DMS53 (cell line): ENCODE measurements around the gene FSTL1.
A peak's percentile ranks its signal among the peaks of the same experiment; 100 is the strongest.

Source experiments
- DNase-seq: peaks from one replicate; lab custom pipeline; 2025; lab: John Stamatoyannopoulos, UW

The FSTL1 gene

DNA sequence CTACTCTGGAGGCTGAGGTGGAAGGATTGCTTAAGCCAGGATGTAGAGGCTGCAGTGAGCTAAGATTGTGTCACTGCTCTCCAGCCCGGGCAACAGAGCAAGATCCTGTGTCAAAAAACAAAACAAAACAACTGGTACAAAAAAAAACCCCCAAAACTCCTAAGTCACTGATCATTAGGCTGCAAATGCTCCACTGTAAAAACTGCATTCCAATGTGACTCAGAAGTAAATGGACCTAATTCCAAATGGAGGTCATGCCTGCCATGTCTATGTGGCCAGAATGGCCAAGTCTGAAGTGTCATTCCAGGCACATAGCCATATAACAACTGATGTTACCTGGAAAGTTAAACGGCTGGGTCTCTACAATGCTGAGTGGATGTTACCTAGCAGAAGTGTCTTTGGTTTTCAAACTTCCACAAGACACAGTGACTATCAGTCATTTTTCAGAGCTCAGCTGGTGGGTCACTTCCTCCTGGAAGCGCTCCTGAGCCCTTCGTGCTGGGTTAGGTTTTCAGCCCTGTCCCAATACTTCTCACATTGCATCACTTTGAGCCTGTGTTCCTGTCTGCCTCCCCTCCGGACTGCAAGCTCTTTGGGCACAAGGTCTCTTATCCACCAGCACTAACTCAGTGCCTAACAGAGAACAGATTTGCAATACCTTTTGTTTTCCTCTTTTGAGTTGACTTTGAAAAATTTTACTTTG, 10.6 kb downstream of the FSTL1 start:
- no peak for DNase-seq

DNA sequence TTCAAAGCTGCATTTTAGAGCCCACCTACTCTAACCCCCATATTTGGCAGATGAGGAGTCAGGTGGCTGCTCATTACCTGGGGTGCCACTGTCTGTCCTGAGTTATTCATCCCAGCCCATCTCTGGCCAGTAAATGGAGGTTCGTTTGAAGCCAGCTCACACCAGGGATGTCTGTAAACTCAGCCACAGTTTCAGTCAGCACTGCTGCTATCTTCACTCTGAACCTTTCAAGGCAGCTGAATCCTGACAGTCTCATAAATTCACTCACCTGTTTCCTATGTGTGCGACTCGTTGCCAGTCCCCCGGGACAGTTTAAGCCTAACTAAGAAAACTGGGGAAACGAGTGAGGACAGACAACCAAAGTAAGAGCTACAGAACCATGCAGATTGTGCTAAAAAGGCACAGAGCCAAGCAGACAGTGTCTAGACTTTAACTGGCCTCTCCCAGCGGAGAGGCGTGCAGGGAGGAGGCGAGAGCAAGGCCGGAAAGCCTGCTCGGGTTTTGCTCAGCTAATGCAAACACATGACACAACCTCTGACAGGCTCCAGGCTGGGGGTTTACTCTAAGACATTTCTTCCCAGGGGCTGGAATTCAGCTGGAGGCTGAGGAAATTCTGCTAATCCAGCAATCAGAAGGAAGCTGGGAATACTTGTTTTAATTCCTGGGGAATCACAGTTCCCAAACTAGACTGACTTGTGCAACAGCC, 12.0 kb downstream of the FSTL1 start:
- no peak for DNase-seq

- no peak for DNase-seq
These were observed 12.6 kb downstream of the FSTL1 start for GRCh38 chr3:120438216-120438615.

- DNase-seq: no peak
These were observed 13.2 kb downstream of the FSTL1 start for GRCh38 chr3:120437559-120437958.

- no peak for DNase-seq
These were observed 14.2 kb downstream of the FSTL1 start for GRCh38 chr3:120436523-120437050.

DNA sequence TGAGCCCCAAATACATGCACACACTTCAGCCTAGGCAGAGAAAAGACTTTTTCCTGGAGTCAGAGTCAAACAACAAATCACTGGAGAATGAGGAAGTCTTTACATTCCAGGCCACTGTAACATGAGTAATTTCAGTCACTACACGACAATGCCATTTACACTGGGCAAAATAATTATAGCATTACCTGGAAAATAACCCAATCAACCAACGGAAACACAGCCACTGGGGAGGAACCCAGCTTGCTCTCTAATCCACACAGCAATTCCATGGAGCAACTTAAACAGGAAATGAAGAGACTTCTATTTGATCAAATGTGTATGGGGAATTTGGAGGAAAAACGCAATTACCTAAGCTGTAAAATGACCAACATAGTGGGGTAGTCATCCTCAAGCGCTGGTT, 15.2 kb downstream of the FSTL1 start:
- DNase-seq: peak; percentile 20

DNA sequence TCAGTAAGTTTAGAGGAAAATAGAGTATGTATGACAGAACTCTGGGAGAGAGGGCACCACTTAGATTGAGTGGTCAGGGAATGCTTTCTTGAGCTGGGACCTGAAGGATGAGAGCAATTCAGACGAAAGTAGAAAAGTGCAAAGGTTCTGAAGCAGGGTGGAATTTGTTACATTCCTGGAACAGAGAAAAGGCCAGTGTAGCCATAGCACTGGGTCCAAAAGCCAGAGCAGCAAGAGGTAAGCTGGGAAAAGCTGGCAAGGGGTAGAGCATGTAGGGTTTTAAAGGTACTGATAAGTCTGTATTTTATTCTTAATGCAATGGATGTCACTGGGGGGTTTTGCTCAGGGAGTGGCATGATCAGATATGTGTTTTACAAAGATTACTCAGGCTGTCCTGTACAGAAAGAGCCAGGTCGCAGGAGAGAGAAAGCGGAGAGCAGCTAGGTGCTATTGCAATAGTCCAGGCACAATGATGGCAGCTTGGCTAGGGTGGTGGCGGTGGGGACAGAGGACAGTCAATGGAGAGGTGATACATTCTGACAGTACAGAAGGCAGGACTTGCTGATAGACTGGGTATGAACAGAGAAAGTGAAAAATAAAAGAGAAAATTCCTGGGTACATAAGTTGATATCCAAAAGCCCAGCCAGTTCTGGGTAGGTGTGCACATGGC, 17.0 kb downstream of the FSTL1 start:
- DNase-seq: no peak

DNA sequence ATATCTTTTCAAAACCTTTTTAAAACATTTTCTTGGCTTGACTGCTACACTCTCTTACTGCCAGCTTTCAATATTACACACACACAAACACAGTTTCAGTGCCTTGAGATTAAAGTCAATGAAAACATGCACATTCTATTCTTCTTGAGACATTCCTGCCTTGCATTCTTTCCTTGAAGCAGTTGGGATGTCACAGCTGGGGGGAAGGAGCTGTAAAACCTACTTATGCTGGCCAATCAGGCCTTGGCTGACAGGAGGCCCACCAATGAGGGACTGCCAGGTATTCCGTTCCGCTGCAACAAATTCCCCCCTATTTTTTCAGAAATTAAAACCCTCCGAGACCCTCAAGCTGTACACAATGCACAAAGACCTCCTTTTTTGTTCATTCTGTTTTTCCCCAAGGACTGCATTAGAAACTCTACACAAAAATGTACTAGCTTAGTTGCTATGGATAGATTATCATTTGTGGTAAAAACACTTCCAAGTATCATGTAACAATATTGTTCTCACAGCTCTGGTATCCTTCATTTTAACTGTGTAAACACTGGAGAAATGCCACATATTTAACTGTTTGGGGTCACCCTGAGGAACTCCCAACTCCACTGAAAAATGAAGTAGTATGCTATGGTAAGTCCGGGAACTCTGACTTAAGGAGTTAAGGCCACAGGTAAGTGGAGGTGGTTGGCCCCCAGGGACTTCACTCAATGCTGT, 18.5 kb downstream of the FSTL1 start:
- no peak for DNase-seq

DNA sequence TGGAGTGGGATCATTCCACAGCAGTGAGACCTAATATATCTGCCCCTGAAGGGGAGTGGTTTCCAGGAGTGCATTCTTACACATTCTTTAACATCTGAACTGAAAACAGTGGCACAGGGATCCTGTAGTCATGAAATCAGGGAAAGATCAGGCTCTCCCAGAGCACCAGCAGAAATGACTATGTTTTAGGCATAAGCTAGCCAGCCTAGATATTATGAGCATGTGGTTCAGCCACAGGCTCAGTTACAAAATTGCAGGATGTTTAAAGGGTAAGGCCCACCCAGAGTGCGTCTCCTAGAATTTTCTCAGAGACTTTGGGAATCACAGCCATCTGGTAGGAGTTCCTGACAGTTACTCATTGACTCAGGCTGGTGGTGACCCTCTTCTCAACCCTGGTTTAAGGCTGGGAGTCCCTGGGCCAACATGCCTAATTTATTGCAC, 20.9 kb downstream of the FSTL1 start:
- no peak for DNase-seq

DNA sequence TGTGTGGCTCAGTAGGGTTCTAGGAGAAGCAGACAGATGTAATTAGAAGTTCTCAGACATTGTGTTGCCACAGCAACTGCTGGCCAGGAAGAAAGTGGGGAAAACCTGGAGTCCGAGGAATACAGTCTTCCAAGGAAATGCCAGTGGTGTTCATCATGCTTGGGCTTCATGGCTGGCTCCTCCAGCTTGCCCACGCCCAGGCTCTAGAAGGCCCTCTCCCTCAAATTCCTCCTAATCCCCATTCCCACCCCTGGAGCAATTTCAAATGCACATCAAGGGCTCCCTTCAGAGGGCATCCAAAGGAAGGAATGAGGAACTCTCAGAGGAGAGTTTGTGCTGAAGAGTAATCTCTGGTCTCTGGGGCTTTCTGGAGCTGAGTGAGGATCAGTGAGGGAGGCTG, 21.9 kb downstream of the FSTL1 start:
- DNase-seq: no peak

- no peak for DNase-seq
These were observed 23.6 kb downstream of the FSTL1 start for GRCh38 chr3:120427201-120427600.

DNA sequence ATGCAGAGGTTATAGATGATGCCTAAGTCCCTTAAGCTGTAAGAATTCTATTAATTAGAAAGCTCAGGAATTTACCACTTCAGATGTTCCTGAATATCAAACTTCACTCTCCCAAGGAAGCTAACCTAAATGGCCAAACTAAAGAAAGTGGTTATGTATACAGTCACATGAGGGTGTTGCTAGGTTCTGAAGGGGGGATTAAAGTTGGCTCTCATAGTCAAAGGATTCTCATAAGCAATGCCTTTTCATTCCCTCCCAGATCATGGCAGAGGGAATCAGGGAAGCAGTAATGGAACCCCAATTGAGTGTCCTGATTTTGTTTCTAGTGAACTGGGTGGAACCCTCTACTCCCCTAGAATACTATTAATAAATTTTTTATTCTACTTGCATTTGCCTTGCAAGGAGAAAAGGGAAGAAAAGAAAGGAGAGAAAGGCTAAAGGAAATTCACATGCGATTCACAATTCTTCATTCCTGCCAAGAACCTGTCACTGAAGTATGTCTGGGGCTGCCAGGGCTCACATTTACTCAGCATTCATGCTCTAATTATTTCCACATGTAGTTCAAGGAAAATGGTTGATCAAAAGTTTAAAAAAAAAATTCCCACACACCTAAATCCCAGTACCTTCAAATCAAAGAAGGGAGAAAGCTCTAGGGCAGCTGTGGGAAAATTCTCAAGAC, 25.1 kb downstream of the FSTL1 start:
- no peak for DNase-seq

GRCh38 chr3:120424976-120425570, 25.7 kb downstream of the FSTL1 start:
- no peak for DNase-seq

- DNase-seq: no peak
These were observed 26.3 kb downstream of the FSTL1 start for GRCh38 chr3:120424506-120424905.

DNA sequence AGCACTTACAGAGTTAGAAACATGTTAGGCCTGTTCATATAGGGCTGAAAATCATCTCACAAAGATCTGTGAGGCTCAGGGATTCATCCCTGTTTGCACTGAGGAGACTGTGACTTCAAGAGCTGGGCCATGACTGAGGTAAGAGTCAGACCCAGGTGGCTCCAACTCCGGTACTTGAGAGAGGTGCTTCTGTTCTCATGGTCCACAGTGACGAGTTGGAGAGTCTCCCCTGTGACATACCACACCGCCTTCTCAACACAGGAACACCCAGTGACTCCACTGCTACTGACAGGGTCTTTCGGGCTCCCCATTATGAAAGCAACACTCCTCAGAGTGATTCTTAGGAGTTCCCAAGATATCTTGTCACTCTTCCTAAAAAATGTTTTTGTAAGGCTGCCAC, 27.4 kb downstream of the FSTL1 start:
- no peak for DNase-seq

DNA sequence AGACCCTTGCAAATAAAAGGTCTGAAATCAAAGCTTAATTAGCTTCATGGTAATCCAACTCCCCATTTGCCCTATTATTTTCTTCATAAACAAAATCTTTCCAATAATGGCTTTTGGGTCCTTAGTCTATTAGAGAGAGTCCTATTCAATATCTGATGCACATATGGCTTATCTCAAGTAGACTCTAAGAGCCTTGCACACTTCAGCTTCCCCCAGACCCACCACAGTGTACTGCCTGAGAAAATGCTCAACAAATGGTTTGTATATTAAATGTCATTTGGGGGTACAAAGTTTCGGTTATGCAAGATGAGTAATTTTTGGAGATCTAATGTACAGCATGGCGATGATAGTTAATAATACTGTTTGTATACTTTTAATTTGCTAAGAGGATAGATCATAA, 28.9 kb downstream of the FSTL1 start:
- no peak for DNase-seq

GRCh38 chr3:120420928-120421551, 29.8 kb downstream of the FSTL1 start:
- DNase-seq: no peak

DNA sequence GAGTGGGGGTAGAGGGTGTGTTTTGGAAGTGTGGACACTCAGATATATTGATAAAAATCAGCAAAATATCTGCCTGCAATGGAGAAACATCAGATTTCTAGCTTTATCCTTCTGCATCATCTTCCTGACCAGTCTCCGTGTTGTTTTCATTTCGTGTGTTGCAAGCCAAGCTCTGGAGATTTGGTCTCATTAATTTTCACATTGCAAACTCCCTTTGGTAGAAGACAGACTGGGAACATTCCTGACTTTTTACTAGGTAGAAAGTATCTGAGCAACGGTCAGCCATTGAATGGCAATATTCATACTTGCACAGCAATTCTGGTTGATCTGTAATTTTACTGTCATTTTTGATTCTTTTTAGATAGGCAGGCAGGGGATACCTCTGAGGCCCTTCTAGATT, 30.4 kb downstream of the FSTL1 start:
- DNase-seq: no peak

DNA sequence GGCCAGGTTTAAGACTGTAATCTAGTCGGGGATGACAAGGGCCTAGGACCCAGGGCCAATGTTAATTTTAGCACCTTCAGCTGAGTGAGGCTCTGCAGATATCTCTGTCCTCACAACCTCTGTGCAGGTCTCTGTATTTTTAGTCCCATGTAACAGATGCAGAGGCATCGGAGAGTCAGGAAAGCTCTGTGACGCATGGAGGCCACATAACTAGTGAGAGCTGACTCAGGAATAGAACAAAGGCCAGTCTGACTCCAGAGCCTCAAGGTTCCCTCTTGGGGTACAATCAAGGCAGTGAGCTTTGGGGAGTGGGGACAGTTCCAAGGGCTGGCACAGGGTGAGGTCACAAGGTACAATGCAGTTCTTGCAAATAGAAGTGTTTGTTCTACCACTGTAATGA, 31.0 kb downstream of the FSTL1 start:
- no peak for DNase-seq

DNA sequence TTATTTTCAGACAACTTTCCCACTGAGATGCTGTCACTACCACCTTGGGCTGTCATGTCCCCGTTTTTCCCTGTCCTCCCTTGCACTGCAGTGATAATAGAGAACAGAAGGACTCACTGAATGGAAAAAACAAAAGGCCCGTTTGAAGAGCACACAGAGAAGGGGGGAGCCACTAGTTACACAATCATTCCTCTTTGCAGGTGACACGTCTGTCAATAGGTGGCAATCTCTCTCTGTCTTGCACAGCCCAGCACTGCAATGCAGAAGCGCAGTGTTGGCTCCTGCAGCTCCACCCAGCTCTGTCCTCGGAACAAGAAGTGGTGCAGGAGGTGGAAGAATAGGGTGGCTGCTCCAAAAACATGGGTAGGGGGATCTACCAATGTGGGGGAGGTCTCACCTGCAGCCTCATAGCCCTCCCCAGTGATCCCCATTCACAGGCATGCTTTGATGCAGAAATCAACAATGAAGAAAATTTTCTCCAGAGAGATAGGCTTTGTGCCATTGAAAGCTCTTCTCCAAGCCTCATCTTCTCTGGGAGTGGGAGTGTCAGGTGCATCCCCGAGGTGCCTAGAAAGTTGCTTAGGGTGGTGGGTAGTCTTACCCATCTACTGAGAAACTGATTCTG, 31.8 kb downstream of the FSTL1 start:
- DNase-seq: peak; percentile 82
